ENCODE data around the gene SGCE.

DNA sequence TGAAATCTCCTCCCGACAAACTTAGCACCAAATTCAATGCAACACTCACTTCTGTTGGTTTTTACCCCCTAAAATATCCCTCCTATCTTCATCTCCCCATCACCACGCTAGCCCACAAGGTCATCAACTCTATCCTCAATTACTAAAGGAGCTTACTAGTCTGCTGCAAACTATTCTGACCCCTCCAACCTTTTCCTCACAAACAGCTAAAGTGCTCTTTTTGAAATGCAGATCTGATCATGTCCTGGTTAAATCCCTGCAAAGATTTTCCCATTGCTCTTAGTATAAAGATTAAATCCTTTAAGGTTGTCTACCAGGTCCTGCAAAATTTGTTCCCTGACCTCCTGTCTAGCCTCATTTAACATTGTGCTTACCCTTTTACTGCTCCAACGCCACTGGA is 8.6 kb downstream of the SGCE start:
- TF ChIP-seq, protein P1, sequence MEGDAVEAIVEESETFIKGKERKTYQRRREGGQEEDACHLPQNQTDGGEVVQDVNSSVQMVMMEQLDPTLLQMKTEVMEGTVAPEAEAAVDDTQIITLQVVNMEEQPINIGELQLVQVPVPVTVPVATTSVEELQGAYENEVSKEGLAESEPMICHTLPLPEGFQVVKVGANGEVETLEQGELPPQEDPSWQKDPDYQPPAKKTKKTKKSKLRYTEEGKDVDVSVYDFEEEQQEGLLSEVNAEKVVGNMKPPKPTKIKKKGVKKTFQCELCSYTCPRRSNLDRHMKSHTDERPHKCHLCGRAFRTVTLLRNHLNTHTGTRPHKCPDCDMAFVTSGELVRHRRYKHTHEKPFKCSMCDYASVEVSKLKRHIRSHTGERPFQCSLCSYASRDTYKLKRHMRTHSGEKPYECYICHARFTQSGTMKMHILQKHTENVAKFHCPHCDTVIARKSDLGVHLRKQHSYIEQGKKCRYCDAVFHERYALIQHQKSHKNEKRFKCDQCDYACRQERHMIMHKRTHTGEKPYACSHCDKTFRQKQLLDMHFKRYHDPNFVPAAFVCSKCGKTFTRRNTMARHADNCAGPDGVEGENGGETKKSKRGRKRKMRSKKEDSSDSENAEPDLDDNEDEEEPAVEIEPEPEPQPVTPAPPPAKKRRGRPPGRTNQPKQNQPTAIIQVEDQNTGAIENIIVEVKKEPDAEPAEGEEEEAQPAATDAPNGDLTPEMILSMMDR (IDR thresholded peaks at IDR 0.05), result no peak
- no peak for TF ChIP-seq EZH2 (IDR thresholded peaks at IDR 0.05)
- TF ChIP-seq EZH2phosphoT487 (IDR thresholded peaks at IDR 0.05), result no peak

All from neural progenitor cell (in vitro differentiated cells).